Endothelial cell of umbilical vein (primary cell): Measurements from ENCODE around the gene AKAP6. TPM values are rescaled to one million over a fixed set of nuclear protein-coding genes. Genes with fewer than 3 reads are reported as not detected.
A peak's percentile ranks its signal among the peaks of the same experiment; 100 is the strongest.

ENCODE experiments used
- BruUV-seq: library from RNA; stranded (reverse); fragments of 400-500 nt; replicated peaks from 2 replicates; lab custom pipeline; 2021; lab: Mats Ljungman, UMichigan
- CTCF ChIA-PET: fragments of 300-600, 350-600 bp; sonication (Branson Sonifier 250); formaldehyde crosslinking; loops from one replicate; lab custom pipeline; 2021; ENCODE audit warnings: antibody characterized with exemption, inconsistent platforms; lab: Charles Lee
- POLR2A ChIA-PET: fragments of 300-600, 350-600 bp; sonication (Branson Sonifier 250); formaldehyde crosslinking; loops from one replicate; lab custom pipeline; 2021; ENCODE audit warnings: antibody characterized with exemption, inconsistent platforms; lab: Charles Lee
- DNase-seq: peaks from one replicate; pipeline ENCODE4 v3.0.0-alpha.2; 2011; ENCODE audit warnings: low read depth, low spot score
- FAIRE-seq: peaks from 2 replicates; lab custom pipeline; 2011; peaks lifted over from hg19 to GRCh38; lab: Jason Lieb, UNC
- H2AFZ ChIP-seq: 2 replicates; pipeline ENCODE4 v1.6.0; 2012; ENCODE audit warnings: low read depth, low read length, control low read depth, inconsistent platforms
- H3K27ac ChIP-seq: 2 replicates; pipeline ENCODE4 v1.5.1; 2011; ENCODE audit warnings: low read depth, mild to moderate bottlenecking, control low read depth, low read length, moderate library complexity; ENCODE audit not compliant: insufficient read depth
- H3K27me3 ChIP-seq, 2 experiments: 2 replicates each; pipeline versions ENCODE4 v1.6.0 to v1.6.1; 2011; ENCODE audit warnings: low read length in 2 of 2, mixed read lengths in 1 of 2; ENCODE audit not compliant: control insufficient read depth in 2 of 2, insufficient read depth in 2 of 2
- H3K36me3 ChIP-seq, 2 experiments: 2 replicates in 1 of 2; 3 replicates in 1 of 2; pipeline ENCODE4 v1.5.1; 2011; ENCODE audit warnings: low read length in 2 of 2, mild to moderate bottlenecking in 1 of 2, moderate library complexity in 1 of 2; ENCODE audit not compliant: control insufficient read depth in 2 of 2, insufficient read depth in 2 of 2; ENCODE audit errors: extremely low read depth in 1 of 2
- H3K4me1 ChIP-seq: 3 replicates; pipeline ENCODE4 v1.5.1; 2011; ENCODE audit warnings: mild to moderate bottlenecking, low read length; ENCODE audit not compliant: control insufficient read depth, insufficient read depth; ENCODE audit errors: extremely low read depth
- H3K4me2 ChIP-seq: 2 replicates; pipeline ENCODE4 v1.6.1; 2011; ENCODE audit warnings: low read length, control low read depth, mixed read lengths; ENCODE audit not compliant: insufficient read depth
- H3K4me3 ChIP-seq, 3 experiments: fragments of 200-600 bp in 1 of 3; sonication (generic), shearing (Covaris generic) in 1 of 3; replicated peaks in 1 of 3; 2 replicates each; pipeline ENCODE4 v1.5.1; 2011 to 2016; ENCODE audit warnings: control low read depth in 3 of 3, low read length in 3 of 3, mild to moderate bottlenecking in 2 of 3, inconsistent platforms in 1 of 3, low read depth in 1 of 3, moderate library complexity in 1 of 3; ENCODE audit not compliant: insufficient read depth in 1 of 3
- H3K79me2 ChIP-seq: 2 replicates; pipeline ENCODE4 v1.6.0; 2012; ENCODE audit warnings: low read length, inconsistent platforms; ENCODE audit not compliant: control insufficient read depth, insufficient read depth
- H3K9ac ChIP-seq: replicated peaks from 2 replicates; pipeline ENCODE3; 2011; ENCODE audit warnings: low read length, control low read depth; ENCODE audit not compliant: insufficient read depth; ENCODE audit errors: extremely low read depth
- H3K9me1 ChIP-seq: replicated peaks from 3 replicates; pipeline ENCODE4 v1.6.0; 2011; ENCODE audit warnings: mild to moderate bottlenecking, low read length; ENCODE audit not compliant: control insufficient read depth, insufficient read depth; ENCODE audit errors: extremely low read depth
- H3K9me3 ChIP-seq: replicated peaks from 2 replicates; pipeline ENCODE4 v1.5.1; 2012; ENCODE audit warnings: low read length, inconsistent platforms; ENCODE audit not compliant: control insufficient read depth, insufficient read depth
- H4K20me1 ChIP-seq: replicated peaks from 2 replicates; pipeline ENCODE3; 2011; ENCODE audit warnings: mild to moderate bottlenecking, low read length; ENCODE audit not compliant: control insufficient read depth, insufficient read depth; ENCODE audit errors: extremely low read depth
- EZH2 ChIP-seq: IDR thresholded peaks from 2 replicates; pipeline ENCODE4 v1.6.1; 2012; ENCODE audit warnings: borderline replicate concordance, low read depth, mild to moderate bottlenecking, moderate library complexity, low read length, inconsistent platforms; ENCODE audit not compliant: severe bottlenecking
- FOS ChIP-seq: IDR thresholded peaks from 2 replicates; pipeline ENCODE4 v1.6.1; 2011; ENCODE audit warnings: mild to moderate bottlenecking, low read length, moderate library complexity, borderline replicate concordance; ENCODE audit not compliant: insufficient read depth
- GATA2 ChIP-seq: IDR thresholded peaks from 2 replicates; pipeline ENCODE4 v1.7.0; 2011; ENCODE audit warnings: low read depth, mild to moderate bottlenecking, moderate library complexity, mixed read lengths, low read length; ENCODE audit not compliant: insufficient read length, insufficient read depth
- JUN ChIP-seq: IDR thresholded peaks from 2 replicates; pipeline ENCODE4 v1.6.1; 2011; ENCODE audit warnings: borderline replicate concordance, low read depth; ENCODE audit not compliant: insufficient read length, insufficient read depth
- MYC ChIP-seq: IDR thresholded peaks from one replicate; pipeline ENCODE4 v1.6.1; 2011; ENCODE audit warnings: mild to moderate bottlenecking, low read depth, low read length
- POLR2A ChIP-seq: IDR thresholded peaks from 2 replicates; pipeline ENCODE4 v1.6.1; 2012; ENCODE audit warnings: low read depth, mild to moderate bottlenecking, control low read depth, low read length
- POLR2AphosphoS5 ChIP-seq: IDR thresholded peaks from 2 replicates; pipeline ENCODE4 v1.6.1; 2012; ENCODE audit warnings: low read depth, mild to moderate bottlenecking, control low read depth, low read length, moderate library complexity; ENCODE audit not compliant: insufficient read depth
- dilution Hi-C: fragments of 300-500 bp; cut with MboI; formaldehyde crosslinking; loops from one replicate; pipeline ENCODE4 v1.15.0; 2019; ENCODE audit warnings: low sequenced_read_pairs; ENCODE audit not compliant: extremely low pct_ligation_motif_present
- intact Hi-C: fragments of 100-400 bp; cut with micrococcal nuclease; formaldehyde crosslinking; loops from one replicate; pipeline ENCODE4 v1.10.0; 2022
- polyA plus RNA-seq, 4 experiments: library from polyadenylated mRNA; depleted of rRNA in 3 of 4; stranded (reverse) in 3 of 4; unstranded in 1 of 4; fragments of >200 nt; gene quantifications; 2 replicates each; pipeline versions ENCODE4 v1.2.1 to v1.2.3, GENCODE V29; 2011 to 2012; ENCODE audit warnings: missing spikeins in 1 of 4
- total RNA-seq: library from RNA; stranded (reverse); gene quantifications from 2 replicates; pipeline ENCODE4 v1.2.3, GENCODE V29; 2021
- TF ChIP-seq, protein P1 (sequence below): IDR thresholded peaks from 2 replicates; pipeline ENCODE4 v1.6.1; 2011; ENCODE audit not compliant: insufficient read depth, insufficient read length
- TF ChIP-seq, protein P2 (sequence below), 2 donors: IDR thresholded peaks; 1 replicate in 1 of 2; 2 replicates in 1 of 2; pipeline ENCODE4 v1.5.1; 2011; ENCODE audit warnings: low read length in 2 of 2, mild to moderate bottlenecking in 2 of 2, moderate library complexity in 2 of 2, control low read depth in 1 of 2, inconsistent platforms in 1 of 2, low read depth in 1 of 2; ENCODE audit not compliant: insufficient read depth in 1 of 2; ENCODE audit errors: extremely low read depth in 1 of 2

Gene AKAP6
- total and polyA plus RNA-seq, 2 donors (not counting 3 experiments of a cell fraction or from before 2014, with no cell fraction given), result 0.03 to 0.49 TPM

DNA sequence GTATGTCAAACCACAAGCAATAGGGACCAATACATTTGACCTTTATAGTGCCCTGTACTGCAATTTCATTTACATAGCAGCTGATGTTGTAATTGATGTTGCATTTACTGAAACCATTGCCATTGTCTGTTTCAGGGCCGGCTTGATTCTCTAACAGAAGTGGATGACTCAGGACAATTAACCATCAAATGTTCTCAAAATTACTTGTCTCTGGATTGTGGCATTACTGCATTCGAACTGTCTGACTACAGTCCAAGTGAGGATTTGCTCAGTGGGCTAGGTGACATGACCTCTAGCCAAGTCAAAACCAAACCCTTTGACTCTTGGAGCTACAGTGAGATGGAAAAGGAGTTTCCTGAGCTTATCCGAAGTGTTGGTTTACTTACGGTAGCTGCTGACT is 216.0 kb downstream of the AKAP6 start:
- CTCF ChIA-PET, result interaction anchor here (0.5 to 1.7 kb wide), 3 partner anchors 10 to 334 kb away, joined by 3 read pairs; no protein-coding TSS in a partner anchor
- peak; percentile 37 for FAIRE-seq

More for the DNA sequence above, 216.0 kb downstream of the AKAP6 start:
- Histone ChIP-seq H4K20me1 (no peaks in the 10 kb centered on the region), H3K4me3 (no peak overlapping the region), H3K27ac (no peak overlapping the region), H3K9me3 (no peaks in the 10 kb centered on the region), H3K9ac (no peak overlapping the region), H2AFZ (no peak overlapping the region), H3K4me1 (no peaks in the 10 kb centered on the region), H3K4me2 (no peak overlapping the region), H3K79me2 (no peaks in the 10 kb centered on the region), H3K9me1 (no peaks in the 10 kb centered on the region), H3K27me3 (peaks cover 2 to 3% of the 10 kb centered on the region in 2 experiments), H3K36me3 (no peaks in the 10 kb centered on the region)
- intact Hi-C loops (no loop called here), dilution Hi-C loops (no loop called here)
- no TSS peak for BruUV-seq
- POLR2A ChIA-PET, result no interaction called here
- TF ChIP-seq POLR2A (no peak), FOS (no peak), EZH2 (no peak), POLR2AphosphoS5 (no peak), GATA2 (no peak), MYC (no peak), JUN (no peak)
- TF ChIP-seq, protein P1, sequence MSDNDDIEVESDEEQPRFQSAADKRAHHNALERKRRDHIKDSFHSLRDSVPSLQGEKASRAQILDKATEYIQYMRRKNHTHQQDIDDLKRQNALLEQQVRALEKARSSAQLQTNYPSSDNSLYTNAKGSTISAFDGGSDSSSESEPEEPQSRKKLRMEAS, result no peak
- TF ChIP-seq, protein P2, sequence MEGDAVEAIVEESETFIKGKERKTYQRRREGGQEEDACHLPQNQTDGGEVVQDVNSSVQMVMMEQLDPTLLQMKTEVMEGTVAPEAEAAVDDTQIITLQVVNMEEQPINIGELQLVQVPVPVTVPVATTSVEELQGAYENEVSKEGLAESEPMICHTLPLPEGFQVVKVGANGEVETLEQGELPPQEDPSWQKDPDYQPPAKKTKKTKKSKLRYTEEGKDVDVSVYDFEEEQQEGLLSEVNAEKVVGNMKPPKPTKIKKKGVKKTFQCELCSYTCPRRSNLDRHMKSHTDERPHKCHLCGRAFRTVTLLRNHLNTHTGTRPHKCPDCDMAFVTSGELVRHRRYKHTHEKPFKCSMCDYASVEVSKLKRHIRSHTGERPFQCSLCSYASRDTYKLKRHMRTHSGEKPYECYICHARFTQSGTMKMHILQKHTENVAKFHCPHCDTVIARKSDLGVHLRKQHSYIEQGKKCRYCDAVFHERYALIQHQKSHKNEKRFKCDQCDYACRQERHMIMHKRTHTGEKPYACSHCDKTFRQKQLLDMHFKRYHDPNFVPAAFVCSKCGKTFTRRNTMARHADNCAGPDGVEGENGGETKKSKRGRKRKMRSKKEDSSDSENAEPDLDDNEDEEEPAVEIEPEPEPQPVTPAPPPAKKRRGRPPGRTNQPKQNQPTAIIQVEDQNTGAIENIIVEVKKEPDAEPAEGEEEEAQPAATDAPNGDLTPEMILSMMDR (IDR thresholded peaks at IDR 0.05; ENCODE audit: extremely low read depth in 1 of 2, insufficient read depth in 1 of 2, low read depth in 1 of 2, low read length in 2 of 2), result no peak
- DNase-seq, result no peak
